HG03378 (cell line): ENCODE results near the gene WASF3.
A peak's percentile ranks its signal among the peaks of the same experiment; 100 is the strongest.

Experiments
- ATAC-seq: cut with Tn5 transposase; IDR thresholded peaks from one replicate; pipeline ENCODE4 v1.9.1; 2021; ENCODE audit warnings: mild to moderate bottlenecking, moderate library complexity; ENCODE audit not compliant: unreplicated experiment

WASF3 gene, protein sequence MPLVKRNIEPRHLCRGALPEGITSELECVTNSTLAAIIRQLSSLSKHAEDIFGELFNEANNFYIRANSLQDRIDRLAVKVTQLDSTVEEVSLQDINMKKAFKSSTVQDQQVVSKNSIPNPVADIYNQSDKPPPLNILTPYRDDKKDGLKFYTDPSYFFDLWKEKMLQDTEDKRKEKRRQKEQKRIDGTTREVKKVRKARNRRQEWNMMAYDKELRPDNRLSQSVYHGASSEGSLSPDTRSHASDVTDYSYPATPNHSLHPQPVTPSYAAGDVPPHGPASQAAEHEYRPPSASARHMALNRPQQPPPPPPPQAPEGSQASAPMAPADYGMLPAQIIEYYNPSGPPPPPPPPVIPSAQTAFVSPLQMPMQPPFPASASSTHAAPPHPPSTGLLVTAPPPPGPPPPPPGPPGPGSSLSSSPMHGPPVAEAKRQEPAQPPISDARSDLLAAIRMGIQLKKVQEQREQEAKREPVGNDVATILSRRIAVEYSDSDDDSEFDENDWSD

DNA sequence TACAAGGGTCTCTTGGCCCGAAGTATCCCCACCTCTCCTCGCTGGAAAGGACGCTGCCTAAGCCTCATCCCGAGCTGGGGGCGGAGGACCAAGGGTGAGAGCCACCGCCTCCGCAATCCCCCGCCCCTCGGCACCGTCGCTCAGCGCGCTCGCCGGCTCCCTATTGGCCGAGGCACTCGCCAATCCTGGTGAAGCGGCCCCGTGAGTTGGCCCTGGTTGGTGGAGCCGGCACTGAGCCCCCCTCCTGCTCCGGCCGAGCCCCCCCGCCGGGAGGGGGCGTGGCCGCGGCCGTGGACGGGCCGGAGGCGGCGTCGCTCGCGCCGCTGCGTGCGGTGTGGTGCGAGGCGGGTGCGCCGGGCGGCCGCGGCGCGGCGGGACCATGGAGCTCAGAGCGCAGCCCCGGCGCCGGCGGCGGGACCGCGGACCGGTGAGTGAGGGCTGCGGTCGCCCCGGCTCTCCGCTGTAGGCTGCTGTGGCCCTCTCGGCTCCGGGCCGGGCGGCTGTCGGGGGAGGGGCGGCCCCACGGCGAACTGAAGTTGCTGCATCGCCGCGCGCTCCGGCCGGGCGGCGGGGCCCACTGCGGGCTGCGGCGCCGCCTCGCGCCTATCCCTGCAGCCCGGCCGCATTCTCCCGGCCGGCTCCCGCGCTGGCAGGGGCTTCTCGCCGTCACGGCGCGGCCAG lies at the start of gene WASF3:
WASF3 (plus strand) TSS at position 291 of the 681 bp plus-strand sequence. CDS start 84,588 bp downstream, outside the sequence.
- ATAC-seq, result peak; percentile 86

DNA sequence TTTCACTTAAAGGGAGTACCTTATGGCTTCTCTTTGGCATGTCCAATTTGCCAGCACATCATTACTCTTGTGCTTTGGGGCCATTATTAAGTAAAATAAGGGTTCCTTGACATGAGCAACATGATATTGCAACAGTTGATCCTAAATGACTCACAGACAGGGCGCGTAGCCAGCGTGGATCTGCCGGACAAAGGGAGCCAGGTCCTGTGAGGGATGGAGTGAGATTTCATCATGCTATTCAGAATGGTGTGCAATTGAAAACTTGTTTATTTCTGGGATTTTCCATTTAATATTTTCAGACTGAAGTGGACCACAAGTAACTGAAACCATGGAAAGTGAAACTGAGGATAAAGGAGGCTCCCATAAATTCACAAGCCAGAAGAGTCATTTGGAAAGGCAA lies 48.6 kb upstream of the WASF3 start:
- no peak for ATAC-seq

DNA sequence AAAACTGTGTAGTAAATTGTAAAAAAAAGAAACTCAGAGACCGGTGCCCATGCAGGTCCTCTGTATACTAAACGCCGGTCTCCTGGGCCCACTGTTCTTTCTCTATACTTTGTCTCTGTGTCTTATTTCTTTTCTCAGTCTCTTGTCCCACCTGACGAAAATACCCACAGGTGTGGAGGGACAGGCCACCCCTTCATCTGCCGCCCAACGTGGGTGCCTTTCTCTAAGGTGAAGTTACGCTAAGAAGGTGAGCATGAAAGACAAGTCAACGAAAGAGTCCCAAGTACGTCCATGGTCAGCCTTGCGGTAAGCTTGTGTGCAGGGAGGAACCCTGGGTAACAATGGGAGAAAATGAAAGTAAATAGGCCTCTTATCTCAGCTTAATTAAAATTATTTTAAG lies 48.0 kb upstream of the WASF3 start:
- no peak for ATAC-seq

DNA sequence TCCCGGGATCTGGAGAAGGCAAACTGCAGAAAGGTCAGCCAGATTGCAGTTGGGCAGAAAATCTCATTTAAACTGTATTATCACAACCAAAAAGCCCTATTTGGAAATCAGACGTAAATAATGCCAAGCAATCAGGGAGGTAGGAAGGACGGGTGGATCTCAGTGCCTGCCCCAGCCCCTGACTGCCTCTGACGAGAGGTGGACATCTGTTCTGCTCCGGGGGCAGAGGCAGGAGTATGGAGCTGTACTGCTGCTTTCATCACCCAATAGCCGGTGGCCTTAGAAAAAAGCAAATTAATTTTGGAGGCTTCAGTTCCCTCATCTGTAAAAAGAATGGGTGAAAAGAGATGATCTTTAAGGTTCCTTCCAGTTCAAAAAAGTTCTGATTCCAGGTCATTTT lies 43.6 kb upstream of the WASF3 start:
- no peak for ATAC-seq

DNA sequence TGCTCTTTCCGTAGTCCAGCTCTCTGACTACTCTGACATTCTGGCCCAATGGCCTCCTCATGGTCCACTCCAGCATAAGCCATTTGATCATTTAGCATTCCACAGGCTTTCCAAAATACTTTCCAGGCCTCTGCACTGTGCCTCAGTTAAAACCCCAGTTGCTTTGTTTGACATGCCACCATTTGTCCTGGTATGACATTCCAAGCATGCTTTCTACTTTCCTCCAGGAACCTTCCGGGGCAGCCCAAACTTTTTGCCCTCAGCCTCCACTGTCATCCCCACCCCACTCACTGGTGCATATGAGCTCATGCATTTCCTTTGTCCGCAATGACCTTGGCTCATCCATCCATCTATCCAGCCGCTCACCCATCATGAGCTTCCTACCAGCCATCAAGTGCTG lies 41.8 kb upstream of the WASF3 start:
- ATAC-seq, result no peak

DNA sequence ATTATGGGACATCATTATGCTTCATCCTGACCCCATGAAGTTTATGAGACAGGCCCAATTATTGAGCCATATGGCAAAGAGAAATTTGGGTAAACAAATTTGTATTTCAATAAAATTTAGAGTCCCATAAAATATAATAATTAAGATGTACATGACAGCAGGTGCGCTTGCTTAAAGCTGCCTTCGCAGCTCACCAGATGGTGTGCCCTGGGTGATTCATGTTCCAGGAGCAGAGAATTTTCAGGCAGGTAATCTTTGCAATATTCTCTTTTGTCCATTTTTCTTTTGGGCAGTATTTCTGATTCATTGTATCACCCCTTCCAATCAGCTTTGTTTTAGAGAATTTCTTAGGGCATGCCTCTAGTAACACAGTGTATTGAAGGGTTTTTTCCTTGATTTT lies 39.5 kb upstream of the WASF3 start:
- ATAC-seq, result no peak

DNA sequence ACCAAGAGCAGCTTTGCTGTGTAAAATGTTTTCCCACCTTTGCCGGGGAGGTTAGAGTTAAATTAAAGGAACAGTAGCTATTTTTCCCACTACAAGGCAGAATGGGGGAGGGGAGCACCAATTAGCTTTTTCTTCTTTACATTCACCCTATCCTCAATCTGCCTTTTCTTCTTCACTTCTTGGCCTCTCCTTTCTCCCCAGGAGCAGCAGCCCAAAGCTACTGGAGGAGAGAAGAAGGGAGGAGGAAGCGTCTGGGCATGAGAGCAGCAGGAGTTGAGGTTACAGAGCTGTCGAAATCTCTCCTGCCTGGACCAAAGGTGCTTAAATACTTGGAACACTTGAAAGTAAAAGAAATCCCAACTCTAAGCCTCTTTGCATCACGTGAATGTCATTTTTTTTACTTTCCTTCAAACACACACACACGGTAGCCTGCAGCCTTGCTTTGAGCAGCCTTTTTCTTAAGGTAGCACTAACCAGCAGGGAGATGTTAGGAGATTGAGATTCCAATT lies 39.0 kb upstream of the WASF3 start:
- no peak for ATAC-seq

DNA sequence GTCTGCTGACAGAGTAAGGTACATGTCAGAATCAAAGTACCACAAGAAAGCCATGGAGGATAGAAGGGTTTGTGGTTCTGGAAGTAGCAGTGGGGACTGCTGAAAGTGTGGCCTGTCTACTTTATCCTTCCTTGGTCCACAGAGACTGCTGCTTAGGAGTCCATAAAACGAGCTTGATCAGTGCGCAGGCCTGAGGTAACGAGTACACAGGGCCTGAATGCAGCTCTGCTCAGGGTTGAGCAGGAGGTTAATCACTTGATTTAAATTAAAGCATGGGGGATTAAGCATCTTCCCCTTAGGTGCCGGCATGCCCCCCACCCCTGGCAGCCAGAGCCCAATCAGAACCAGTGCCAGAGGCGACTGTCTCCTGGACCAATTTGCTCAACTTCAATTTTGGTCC lies 34.9 kb upstream of the WASF3 start:
- no peak for ATAC-seq

DNA sequence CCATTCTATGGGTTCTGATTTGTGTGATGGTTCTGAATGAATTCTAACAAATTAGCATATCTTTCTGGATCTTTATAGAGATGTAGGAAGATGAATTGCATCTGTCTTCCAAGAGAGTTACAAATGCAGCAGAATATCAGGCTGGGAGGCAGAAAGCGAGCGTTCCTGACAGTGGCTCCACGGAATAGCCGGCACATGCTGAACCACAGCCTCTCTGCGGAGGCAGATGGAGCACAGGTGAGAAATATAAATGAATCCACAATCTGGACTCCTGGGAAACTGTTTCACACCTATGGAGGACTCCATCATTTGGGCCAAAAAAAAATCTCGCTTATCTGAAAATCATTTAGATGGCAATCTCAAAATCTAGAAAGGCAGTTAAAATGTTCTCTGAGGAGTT lies 34.5 kb upstream of the WASF3 start:
- no peak for ATAC-seq

DNA sequence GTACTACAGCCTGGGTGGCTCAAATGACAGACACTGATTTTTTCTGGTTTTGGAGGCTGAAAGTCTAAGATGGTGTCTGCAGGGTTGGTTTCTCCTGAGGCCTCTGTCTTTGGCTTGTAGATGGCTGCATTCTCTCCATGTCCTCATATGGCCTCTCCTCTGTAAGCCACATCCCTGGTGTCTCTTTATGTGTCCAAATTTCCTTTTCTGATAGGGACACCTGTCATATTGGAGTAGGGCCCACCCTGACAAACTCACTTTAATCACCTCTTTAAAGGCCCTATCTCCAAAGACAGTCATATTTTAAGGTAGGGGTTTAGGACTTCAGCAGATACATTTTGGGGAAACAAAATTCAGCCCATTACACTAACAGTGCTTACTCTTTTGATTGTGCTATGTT lies 32.0 kb upstream of the WASF3 start:
- no peak for ATAC-seq

DNA sequence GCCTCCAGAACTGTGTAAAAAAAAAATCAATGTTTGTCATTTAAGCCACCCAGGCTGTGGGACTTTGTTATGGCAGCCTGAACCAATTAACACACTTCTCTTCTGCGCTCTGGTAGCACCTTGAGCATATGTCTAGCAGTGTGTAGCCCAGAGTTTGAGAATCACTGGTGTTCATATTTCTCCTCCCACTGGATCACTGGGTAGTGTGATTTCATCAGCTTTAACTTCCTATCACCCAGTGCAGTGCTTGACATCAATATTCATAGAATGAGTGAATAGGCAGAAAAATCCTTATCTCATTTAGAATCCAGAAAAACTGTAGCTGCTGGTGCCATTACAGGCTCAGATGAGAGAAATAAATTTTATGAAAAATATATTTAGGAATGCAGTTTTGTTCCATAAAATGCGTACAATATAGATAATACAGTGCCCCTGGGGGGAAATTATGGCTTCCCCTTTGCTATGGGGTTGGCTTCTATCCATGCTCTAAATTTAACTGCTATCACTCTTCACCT lies 30.7 kb upstream of the WASF3 start:
- ATAC-seq, result no peak

DNA sequence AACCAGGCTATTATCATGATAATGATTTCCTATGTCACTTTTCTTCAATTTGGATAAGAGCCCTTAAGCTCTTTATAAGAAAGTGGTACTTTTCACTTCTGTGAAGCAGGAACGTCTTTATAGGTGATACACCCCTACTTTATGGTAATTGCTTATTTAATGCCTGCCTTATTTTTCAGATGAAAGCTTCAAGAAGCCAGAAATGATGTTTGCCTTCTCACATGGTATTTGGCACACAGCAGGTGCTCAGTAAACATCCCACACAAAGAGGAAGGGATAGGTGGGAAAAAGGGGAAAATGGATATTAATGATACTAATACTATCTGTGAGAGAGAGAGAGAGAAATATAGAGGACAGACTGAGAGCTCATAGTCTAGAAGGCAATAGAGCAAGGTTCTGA lies 29.0 kb upstream of the WASF3 start:
- ATAC-seq, result no peak

DNA sequence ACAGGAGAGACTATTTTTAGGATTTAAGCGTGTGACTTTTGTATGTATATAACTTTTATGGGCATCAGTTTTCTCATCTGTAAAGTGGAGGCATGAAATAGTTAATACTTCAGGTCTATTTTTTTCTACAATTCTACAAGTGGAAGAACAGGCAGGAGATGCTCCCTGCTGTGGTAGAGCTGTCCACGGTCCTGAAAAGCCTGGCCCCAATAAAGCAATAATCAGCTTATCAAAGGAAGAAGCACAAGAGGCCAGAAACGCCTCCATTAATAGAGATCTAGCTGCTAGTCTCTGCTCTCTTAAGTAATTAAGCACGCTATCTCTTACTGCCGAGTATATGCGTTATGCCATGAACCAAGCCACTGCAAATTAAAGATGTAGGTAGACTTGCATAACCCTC lies 28.0 kb upstream of the WASF3 start:
- no peak for ATAC-seq

DNA sequence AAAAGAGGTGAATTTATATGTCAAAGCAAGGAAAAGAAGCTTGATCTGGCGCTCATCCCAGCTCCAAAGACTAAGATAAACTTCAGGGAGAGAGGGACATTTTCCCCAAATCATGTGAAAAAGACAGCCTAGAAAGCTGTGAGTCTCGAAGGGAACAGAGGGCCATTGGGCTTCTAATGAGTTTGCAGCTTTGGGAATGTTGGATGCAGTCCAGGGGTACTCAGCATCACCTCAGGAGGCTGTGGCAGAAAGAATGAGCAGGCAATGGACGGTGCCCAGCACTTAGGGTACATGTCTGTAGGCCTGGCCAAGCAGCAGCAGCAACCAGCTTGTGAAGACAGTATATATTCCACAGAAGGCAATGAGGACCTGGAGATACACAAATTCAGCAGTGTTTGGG lies 25.7 kb upstream of the WASF3 start:
- no peak for ATAC-seq

DNA sequence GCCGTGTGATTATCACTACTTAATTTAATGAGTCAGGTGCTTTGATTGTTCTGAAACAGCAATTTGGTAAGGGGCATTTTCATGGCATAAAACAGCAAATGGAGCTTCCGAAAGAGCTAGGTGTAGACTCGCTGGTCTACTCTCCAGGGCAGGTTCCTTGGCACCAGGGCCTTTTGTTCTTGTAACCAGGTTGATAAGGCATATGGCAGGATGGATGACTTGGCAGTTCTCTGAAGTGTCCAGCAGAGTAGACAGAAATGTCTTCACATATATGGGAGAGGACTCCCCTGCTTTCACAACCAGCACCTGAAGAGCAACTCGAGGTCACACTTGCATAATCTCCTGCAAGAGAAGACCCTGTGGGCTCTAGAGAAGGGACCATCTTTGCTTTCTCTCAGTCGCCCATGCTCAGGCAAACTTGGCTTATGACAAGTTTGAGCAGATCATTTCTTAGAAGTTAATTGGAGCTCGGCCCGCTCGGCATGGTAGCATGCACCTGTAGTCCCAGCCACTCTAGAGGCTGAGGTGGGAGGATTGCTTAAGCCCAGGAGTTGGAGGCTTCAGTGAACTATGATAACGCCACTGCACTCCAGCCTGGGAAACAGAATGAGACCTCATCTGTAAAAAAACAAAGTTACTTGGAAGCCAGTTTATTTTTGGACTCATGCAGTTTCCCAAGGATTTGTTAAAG lies 23.3 kb upstream of the WASF3 start:
- ATAC-seq, result no peak

DNA sequence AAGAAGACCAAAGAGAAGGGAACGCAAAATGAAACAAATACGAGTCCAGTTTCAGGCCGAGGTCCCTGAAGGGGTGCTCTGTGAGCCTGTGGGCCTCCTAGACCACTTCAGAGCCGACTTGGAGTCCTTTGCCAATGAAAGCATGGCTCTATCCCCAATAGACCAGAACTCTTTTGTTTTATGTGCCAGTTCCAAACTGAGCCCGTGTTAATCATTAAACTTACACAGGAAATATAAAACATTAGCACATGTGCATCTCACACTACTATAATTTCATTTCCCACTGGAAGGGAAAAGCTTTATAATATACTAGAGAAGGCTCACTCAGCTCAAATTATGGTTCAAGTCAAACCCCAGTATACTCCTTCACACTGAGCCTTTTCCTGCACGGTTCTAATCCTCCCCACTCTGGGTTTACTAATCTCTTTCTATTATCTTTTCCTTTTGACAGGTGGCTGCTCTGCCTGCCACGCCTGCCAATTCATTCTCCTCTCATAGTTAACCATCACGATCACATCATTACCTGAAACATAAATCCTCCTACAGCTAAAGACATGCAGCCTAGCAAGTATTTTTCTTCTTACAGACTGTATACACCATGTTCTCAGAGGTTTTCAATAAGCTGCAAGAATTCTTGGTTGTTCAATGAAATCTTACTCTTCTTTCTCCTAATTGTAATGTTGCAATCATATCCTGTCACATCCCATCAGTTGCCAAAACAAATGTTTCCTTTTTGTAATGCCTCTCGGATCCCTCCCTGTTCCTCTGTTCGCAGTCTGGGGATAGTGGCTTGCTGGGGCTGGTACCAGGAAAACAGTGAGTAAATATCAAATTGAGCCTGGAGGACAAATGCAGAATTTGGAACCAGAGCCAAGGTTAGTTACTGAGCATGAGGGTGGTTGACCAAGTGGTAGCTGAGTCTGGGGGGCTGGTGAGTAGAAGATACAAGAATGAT lies 18.8 kb upstream of the WASF3 start:
- no peak for ATAC-seq

DNA sequence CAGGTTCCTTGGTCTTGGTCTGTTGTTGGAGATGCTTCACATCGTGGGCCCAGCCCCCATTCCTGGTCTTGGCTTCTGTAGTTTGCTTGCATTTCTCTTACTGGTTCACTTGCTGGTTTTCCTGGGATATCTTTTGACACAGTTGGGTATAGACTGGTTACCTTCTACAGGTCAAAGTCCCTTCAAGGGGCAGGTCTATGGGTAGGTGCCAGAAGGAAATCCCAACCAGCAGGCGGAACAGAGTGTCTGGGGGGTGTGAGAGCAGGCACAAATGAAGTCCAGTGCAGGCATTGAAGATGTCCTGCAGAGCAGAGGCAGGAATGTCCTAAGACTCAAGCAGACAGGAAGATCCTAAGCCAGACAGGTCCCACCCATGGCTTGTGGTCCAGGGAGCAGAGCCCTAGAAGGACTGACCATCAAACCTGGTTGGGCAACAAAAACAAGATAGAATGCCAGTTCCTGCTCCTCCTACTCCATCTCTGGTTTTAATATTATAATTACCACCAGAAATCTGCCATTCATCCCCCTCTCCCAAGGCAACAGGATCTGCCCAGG lies 17.7 kb upstream of the WASF3 start:
- no peak for ATAC-seq

DNA sequence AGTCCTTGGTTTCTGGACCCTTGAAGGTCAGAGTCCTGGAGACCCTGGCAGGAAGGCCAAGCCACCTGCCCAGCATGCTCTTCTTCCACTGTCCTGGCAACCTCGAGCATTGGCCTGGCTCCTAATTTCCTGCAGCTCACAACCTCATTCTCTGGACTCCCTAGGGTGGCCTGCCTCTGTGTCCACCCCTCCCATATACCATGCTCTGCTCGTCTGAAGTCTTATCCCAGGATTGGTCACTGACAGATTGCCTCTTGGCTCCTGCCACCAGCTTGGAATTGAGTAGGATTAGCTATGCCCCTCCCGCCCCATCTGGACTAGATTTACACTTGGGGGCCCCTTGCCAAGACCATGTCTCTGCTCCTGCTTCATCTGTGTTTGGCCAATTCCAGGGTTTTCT lies 17.1 kb upstream of the WASF3 start:
- no peak for ATAC-seq

DNA sequence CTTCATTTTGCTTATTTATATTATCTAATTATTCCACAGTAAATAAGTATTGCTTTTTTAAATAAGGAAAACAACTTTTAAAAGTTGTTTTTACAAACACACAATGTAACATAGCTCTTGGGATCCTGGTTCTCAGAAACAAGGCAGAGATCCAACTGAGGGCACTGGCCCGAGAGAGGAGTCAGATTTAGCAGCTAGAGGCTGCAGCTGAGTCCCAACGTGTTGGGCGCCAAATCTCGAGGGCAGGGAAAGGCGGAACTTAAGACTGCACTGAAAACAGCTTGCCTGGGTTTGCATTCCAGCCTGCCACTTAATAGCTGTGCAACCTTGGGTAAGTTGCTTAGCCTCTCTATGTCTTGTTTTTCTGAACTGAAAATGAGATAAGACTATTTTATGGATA lies 16.4 kb upstream of the WASF3 start:
- ATAC-seq, result no peak
